ENCODE results near the gene ARHGAP4.

The ARHGAP4 gene

GRCh38 chrX:153925739-153926551 lies at the start of gene ARHGAP4:
Gene ARHGAP4, minus strand, starts transcription at chrX:153926264. Its CDS starts 62 bp downstream, at chrX:153926202.
- DNase-seq: peak; percentile 66
- ATAC-seq: peak; percentile 9

DNA sequence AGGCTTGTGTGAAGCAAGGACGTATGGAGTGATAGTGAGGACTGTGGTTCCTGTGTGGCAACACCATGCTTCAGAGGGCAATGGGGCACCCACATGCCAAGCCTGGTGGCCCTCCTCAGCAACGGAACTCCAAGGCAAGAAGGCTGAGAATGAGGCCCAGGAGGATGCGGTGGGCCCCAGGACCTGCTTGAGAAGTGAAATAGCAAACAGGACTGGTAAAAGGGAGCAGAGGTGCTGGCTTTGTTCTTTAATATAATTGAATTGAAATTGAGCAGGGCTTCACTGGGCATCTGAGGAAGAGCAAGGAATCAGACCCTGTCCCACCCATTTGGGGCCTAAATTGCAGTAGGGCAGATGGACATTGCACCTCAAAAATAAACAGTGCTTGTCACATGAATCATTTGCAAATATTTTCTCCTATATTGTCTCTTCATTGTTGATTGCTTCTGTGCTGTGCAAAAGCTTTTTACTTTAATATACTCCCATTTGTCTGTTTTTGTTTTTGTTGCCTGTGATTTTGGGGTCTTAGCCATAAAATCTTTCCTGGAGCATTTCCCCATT lies 48.7 kb upstream of the ARHGAP4 start:
- DNase-seq: no peak
- ATAC-seq: no peak

DNA sequence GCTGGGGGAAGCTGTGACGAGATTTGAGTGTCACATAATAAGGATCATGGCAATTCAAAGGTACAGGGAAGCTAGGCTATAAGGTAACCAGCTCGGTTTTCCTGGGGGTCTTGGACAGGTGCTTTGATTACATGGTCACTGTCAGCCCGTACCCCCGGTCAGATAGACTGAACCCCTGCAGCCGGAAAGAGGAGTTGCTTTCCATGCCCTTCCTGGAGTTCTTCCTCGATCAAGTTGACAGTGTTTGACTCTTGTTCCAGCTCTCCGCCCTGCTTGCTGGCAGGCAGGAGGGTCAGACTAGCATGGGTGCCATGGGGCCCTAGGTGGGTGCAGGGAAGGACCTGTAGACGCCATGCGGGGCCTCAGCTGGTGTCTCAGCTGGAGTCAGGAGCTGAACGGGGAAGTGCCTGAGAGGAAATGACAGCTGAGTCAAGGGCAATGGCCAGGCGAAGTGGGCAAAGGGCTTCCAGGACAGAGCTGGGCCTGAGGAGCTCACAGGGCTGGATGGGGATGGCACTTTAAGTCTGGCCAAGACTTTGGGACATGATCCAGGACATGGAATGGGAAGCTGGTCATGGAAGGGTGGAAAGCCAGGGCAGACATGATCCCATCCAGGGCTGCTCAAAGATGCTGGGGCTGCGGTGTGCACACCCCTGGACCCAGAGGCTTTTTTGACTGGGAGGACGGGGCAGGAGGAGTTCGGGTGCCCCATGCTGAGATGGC lies 48.1 kb upstream of the ARHGAP4 start:
- peak; percentile 17 for DNase-seq
- ATAC-seq: no peak

GRCh38 chrX:153973127-153974002 lies 47.3 kb upstream of the ARHGAP4 start:
- DNase-seq: peak; percentile 16
- no peak for ATAC-seq

DNA sequence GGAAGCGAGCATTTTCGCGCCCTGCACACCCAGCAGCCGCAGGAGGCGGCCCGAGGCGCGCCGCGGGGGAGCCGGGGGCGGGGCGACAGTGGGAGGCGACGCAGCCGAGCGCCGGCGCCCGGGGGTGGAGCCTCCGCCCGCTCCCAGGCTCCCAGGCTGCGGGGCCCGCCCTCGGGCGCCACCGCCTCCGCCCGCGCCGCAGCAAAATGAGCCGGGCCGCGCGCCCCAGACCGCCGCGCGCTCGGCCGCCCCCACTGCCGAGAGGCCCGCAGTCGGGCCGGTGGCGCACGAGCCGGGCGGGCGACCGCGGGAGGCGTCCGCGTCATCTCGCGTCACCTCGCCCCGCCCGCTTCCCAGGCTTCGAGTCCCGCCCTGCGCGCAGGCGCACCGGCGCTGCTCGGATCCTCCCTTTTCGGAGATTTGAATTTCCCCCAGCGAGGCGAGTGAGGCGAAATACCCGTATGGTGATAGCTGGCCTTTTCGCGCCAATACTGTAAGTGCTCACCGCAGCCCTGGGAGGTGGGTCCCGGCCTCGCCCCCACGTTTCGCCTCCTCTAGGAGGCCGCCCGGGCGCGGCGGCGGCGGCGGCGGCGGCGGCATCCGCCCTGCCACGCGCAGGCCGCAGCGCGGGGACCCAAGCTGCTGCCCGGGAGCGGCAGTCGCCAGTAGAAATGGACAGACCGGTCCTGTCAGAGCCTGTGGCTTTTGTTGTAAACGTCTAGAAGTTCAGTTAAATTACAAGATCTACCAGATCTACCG lies 46.5 kb upstream of the ARHGAP4 start, which contains the start of gene TMEM187:
Gene TMEM187 (plus strand): TSS at position 387 of the 759 bp plus-strand sequence. CDS start 9,309 bp downstream, outside the sequence.
- ATAC-seq: peak; percentile 58
- DNase-seq: peak; percentile 87

- DNase-seq (peak; percentile 87), ATAC-seq (peak; percentile 38)
Observed at GRCh38 chrX:153971450-153972367, 45.6 kb upstream of the ARHGAP4 start, which contains the start of gene HCFC1. Gene HCFC1, minus strand, starts transcription at chrX:153971818. Its CDS starts 978 bp downstream, at chrX:153970840.

DNA sequence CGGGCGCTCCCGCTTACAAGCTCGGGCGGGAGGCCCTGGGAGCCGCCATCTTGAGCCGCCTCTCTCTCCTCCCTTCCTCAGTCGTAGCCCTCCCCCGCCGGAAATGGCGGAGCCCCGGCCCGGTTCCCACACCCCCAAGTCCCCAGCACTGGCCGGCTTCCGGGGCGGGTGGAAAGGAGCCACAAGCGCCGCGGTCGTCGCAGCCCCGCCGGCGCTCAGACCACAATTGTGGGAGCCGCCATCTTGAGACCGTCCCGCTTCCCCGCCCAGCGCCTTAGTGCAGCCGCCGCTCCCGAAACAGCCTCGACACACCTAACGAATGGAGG lies 45.0 kb upstream of the ARHGAP4 start:
- peak; percentile 87 for DNase-seq
- peak; percentile 32 for ATAC-seq

DNA sequence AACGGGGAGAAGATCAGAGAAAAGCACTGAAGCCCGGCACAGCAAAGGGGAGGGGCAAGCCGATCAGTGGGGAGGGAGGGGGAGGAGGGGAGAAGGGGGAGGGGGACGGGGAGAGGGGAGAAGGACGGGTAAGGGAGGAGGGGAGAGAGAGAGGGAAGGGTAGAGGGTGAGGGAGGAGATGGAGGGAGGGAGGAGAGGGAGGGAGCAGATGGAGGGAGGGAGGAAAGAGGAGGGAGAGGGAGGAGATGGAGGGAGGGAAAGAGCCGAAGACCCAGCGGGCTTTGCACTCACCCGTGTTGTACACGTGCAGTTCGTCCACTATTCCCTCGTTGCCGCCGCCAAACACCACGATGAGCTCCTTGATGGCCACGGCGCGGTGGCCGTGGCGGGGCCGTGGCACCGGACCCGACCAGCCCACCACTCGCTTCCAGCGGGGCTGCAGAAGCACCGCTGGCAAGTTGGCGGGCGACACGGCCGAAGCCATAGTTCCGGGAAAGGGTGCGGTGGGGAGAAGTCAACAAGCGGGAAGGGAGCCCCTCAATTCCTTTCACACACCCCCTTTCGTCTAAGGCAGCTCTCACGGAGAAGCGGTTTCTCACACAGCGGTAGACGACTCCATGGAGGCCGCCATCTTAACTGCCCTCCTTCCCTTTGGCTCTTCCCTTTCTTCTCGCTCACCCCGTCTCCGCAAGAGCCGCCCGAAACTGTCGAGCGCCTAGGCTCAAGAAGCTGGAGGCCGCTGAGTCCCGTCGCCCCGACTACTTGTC lies 44.5 kb upstream of the ARHGAP4 start:
- ATAC-seq: no peak
- DNase-seq: peak; percentile 40

DNA sequence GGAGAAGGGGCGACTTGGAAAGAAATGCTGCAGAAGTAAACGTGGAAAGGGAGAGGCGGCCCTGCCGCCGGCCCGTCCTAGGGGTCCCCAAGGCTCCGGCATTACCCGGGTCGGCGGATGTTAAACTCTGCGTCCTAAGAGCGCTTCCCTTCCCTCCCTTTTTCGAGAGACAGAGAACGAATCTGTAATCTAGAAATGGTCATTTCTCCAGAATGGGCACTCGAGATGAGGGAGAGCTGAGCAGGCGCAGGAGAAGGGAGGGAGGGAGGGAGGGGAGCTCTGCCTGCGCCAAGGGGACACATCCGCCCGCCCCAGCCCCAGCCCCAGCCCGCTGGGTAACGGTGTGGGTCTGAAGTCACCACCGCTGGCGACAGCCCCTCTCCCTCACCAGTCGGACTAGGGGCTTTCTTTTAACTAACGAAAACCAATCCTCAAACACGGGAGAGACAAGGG lies 43.9 kb upstream of the ARHGAP4 start:
- ATAC-seq (no peak), DNase-seq (no peak)

DNA sequence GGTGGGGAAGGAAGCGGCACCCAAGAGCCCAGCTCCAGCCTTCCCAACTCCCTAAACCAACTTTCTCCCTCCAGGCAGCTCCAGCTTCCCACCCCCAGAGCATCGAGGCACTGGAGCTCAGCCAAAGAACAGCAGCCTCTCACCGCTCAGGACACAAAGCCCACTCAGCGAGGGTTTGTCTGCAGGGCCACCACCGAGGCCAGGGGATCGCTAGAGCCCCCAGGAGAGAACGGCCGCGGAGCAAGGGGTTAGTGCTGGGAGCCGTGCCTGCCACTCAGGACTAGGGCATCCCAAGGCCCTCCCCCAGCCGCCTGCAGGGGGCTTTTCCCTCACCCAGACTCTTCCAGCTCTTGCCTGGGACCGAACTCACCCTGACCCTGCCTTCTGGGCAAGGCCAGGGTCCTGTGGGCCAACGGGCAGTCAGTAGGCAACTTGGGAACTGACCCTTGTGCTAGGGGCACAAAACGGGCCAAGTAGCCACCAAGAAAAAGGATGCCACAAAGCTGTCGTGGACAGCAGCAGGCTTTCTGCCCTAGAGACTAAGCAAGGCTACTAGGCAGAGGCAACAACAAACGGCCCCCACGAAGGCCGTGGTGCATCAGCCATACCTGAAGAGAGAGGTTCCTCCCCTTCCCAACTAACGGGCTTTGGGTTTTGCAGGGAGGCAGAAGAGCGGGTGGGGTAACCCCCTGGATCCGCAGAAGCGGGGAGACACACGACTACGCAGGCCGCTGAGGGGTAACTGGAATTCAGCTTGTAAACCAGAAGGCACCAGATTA lies 43.2 kb upstream of the ARHGAP4 start:
- ATAC-seq (no peak), DNase-seq (peak; percentile 10)

- ATAC-seq: no peak
- peak; percentile 45 for DNase-seq
Observed at GRCh38 chrX:153968754-153969124, 42.7 kb upstream of the ARHGAP4 start.

GRCh38 chrX:153968255-153968654 lies 42.2 kb upstream of the ARHGAP4 start:
- ATAC-seq (no peak), DNase-seq (no peak)

DNA sequence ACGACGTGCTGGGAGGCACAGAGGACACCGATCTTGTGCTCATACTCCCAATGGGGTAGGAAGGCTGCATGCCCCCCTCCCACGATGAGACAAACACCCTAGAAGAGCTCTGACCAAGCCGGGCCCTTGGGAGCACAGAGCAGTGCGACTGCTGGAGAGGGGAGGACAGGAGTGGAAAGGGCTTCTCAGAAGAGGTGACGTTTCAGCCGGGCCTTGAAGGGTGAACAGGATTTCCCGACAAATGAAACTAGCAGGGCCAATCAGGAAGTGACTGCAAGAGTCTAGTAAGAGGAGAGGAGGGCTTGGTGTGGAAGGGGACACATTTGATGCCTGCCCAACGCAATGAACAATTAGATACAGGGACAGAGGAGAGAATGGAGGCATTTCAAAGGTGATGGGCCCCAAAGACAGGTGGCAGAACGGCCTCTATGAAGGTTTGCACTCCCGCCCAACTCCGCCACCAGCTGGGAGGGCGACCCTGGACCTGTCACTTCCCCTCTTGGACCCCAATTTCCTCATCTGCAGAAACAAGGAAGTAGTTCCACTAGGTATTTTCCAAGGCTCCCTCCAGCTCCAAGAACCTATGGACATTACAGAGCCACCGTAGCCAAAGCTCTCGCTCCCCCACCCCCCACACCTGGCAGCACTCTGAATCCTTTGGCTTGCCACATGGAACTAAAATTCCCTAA lies 41.6 kb upstream of the ARHGAP4 start:
- DNase-seq (peak; percentile 26), ATAC-seq (no peak)

DNA sequence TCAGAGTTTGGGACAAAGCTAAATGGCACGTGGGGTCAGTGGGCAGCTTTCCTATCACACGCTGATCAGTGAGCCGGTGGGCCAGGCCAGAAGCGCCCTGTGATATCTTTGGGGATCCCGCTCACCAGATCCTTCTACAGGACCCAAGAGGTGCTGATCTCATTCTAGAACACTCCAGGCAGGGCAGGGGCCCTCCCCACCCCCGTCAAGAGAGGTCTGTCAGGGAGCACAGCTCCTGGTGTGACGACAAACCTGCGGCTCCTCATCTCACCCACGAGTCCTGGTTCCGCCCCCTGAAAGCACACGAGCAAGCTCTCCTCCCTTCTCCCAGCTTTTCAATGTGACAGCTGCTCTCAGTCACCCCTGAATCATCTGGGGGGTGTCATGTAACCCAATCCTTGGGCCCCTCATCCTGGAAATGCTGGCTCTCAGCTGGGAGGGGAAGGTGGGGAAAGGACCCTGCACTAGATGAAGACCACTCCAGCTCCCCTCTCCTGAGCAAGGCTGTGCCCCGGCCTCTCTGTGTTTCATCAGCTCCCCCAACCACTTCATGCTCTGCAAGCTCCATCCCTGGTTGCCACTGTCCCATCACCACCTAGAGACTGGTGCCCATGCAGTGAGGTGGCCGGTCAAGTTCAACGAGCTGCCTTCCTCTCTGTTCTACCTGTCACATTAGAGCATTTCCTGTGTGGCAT lies 40.9 kb upstream of the ARHGAP4 start:
- ATAC-seq (peak; percentile 35), DNase-seq (peak; percentile 65)

GRCh38 chrX:153966283-153966688 lies 40.2 kb upstream of the ARHGAP4 start:
- no peak for ATAC-seq
- DNase-seq: no peak

GRCh38 chrX:153965406-153965805 lies 39.3 kb upstream of the ARHGAP4 start:
- no peak for DNase-seq
- no peak for ATAC-seq

DNA sequence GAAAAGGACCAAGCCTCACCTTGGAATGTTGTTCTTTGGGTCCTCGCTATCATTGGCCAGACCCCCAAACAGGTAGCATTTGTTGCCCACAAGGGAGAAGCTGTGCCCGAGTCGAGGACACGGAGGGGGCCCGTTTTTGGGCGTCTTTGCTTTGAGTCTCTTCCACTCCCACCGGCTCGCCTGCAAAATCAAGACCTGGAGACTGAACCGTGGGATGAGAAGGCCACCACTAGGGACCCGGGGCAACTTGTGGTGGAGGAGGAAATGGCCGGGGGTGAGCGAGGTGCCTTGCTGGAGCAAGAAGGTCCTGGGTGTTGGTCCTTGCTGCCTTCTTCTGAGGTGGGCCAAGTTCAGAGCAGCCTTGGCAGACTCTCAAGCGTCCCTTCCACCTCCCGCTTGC lies 38.0 kb upstream of the ARHGAP4 start:
- DNase-seq: no peak
- ATAC-seq: no peak
